Ishikawa (cell line): ENCODE measurements around the gene MXRA8.

Source experiments
- CEBPB ChIP-seq: IDR thresholded peaks from 2 replicates; pipeline ENCODE4 v1.6.1; 2012
- CREB1 ChIP-seq: IDR thresholded peaks from 2 replicates; pipeline ENCODE4 v1.6.1; 2012; ENCODE audit warnings: low read depth
- EGR1 ChIP-seq: IDR thresholded peaks from 2 replicates; pipeline ENCODE4 v1.6.1; 2012
- FOXM1 ChIP-seq: IDR thresholded peaks from 2 replicates; pipeline ENCODE4 v1.6.1; 2012; ENCODE audit warnings: low read depth, borderline replicate concordance
- MAX ChIP-seq: IDR thresholded peaks from 2 replicates; pipeline ENCODE4 v1.6.1; 2012
- NFIC ChIP-seq: IDR thresholded peaks from 2 replicates; pipeline ENCODE4 v1.6.1; 2012
- RAD21 ChIP-seq: IDR thresholded peaks from 2 replicates; pipeline ENCODE4 v1.6.1; 2012; ENCODE audit warnings: low read depth
- REST ChIP-seq: IDR thresholded peaks from 2 replicates; pipeline ENCODE4 v1.6.1; 2012; ENCODE audit warnings: low read depth, mild to moderate bottlenecking
- TAF1 ChIP-seq: IDR thresholded peaks from 2 replicates; pipeline ENCODE4 v1.6.1; 2012; ENCODE audit warnings: low read depth, mild to moderate bottlenecking
- TCF12 ChIP-seq: IDR thresholded peaks from 2 replicates; pipeline ENCODE4 v1.6.1; 2012; ENCODE audit warnings: low read depth
- TEAD4 ChIP-seq: IDR thresholded peaks from 2 replicates; pipeline ENCODE4 v1.6.1; 2012
- USF1 ChIP-seq: IDR thresholded peaks from 2 replicates; pipeline ENCODE4 v1.6.1; 2012
- YY1 ChIP-seq: IDR thresholded peaks from 2 replicates; pipeline ENCODE4 v1.6.1; 2012; ENCODE audit warnings: low read depth
- ZBTB7A ChIP-seq: IDR thresholded peaks from 2 replicates; pipeline ENCODE4 v1.6.1; 2012; ENCODE audit warnings: low read depth

Gene MXRA8

GRCh38 chr1:1349256-1350012 is 8.9 kb downstream of the MXRA8 start, which contains the start of gene DVL1:
Gene DVL1 (minus strand): TSS chr1:1349418. CDS start chr1:1349065, 353 bp downstream.
- no peak for TF ChIP-seq TEAD4
- TF ChIP-seq MAX: no peak
- peak; percentile 87 for TF ChIP-seq ZBTB7A
- TF ChIP-seq EGR1: no peak
- TF ChIP-seq TCF12: no peak
- no peak for TF ChIP-seq USF1
- no peak for TF ChIP-seq CEBPB
- TF ChIP-seq CREB1: peak; percentile 47; the same call in 1 of the 2 replicates
- peak; percentile 37 for TF ChIP-seq RAD21

- TF ChIP-seq ZBTB7A: no peak
- TF ChIP-seq YY1: peak; percentile 59; the same call in 1 of the 2 replicates
- TF ChIP-seq EGR1: no peak
- peak; percentile 73 for TF ChIP-seq MAX
Measured at GRCh38 chr1:1348420-1349255, 9.7 kb downstream of the MXRA8 start.

GRCh38 chr1:1347663-1348419 is 10.5 kb downstream of the MXRA8 start:
- TF ChIP-seq REST: no peak
- peak; percentile 79 for TF ChIP-seq MAX
- TF ChIP-seq RAD21: no peak
- 0 out of 2 replicates have a peak, but pooled peaks have one; percentile 17 for TF ChIP-seq EGR1
- peak; percentile 21; the same call in 1 of the 2 replicates for TF ChIP-seq TAF1
- peak; percentile 17; the same call in 1 of the 2 replicates for TF ChIP-seq ZBTB7A
- TF ChIP-seq NFIC: no peak
- no peak; the same call in 1 of the 2 replicates for TF ChIP-seq TCF12
- no peak for TF ChIP-seq CEBPB
- no peak for TF ChIP-seq CREB1

GRCh38 chr1:1347026-1347595 is 11.2 kb downstream of the MXRA8 start:
- TF ChIP-seq TCF12 (no peak), ZBTB7A (0 out of 2 replicates have a peak, but pooled peaks have one; percentile 15)

- TF ChIP-seq RAD21: no peak
- no peak for TF ChIP-seq CEBPB
- TF ChIP-seq CREB1: no peak
- no peak for TF ChIP-seq TAF1
- TF ChIP-seq TEAD4: no peak
- TF ChIP-seq FOXM1: no peak
- no peak for TF ChIP-seq EGR1
- TF ChIP-seq REST: no peak
- TF ChIP-seq ZBTB7A: no peak
- no peak for TF ChIP-seq YY1
- no peak for TF ChIP-seq TCF12
Measured at GRCh38 chr1:1346501-1346890, 11.9 kb downstream of the MXRA8 start.
